ENCODE results near the gene PTPRK. TPM values are rescaled to one million over a fixed set of nuclear protein-coding genes. Genes with fewer than 3 reads are reported as not detected.

PTPRK gene
- total RNA-seq, 1 experiment from 2014 or later: 5.5 TPM

DNA sequence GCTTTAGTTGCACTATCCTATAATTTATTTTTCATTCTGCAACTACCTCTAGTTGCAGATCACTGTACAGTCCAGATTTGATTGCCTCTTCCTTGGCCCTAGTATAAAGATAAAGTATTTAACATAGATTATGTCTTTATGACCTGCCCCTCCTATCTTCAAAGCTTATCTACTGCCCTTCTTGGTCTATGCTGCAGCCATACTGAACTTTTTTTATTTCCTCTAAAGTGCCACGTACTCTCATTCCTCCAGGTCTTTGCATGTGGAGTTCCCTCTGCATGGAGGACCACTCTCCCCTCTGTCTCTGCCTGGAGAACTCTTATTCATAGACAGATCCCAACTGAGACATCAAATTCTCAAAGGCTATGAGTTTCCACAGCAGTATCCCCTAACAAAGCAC, 168.0 kb downstream of the PTPRK start:
- DNase-seq (ENCODE audit: extremely low read depth, low read depth): no peak

- no peak for DNase-seq (ENCODE audit: extremely low read depth, low read depth)
Observed at GRCh38 chr6:128351255-128351514, 169.2 kb downstream of the PTPRK start.

- no peak for DNase-seq (ENCODE audit: extremely low read depth, low read depth)
Observed at GRCh38 chr6:128350416-128351254, 169.8 kb downstream of the PTPRK start.

GRCh38 chr6:128347123-128347522, 173.3 kb downstream of the PTPRK start:
- DNase-seq (ENCODE audit: extremely low read depth, low read depth): no peak

- DNase-seq (ENCODE audit: extremely low read depth, low read depth): no peak
Observed at GRCh38 chr6:128346569-128346968, 173.8 kb downstream of the PTPRK start.

DNA sequence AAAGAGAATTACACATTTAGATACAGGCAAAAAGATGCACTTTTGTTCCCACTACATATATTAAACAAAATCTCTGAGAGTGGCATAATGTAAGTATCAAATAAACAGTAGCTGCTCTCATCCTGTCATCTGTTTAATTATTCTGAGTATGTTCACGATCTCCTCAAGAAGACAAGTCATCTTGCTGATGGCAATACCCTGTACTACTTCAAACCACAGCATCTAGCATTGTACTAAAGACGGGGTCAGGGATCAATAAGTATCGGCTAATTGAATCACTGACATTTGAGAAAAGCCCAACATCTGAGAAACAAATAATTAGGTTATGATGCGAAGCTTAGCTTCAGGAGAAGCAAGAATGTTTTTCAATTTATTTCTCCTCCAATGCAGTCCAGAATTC, 175.1 kb downstream of the PTPRK start:
- DNase-seq (ENCODE audit: extremely low read depth, low read depth): no peak

DNA sequence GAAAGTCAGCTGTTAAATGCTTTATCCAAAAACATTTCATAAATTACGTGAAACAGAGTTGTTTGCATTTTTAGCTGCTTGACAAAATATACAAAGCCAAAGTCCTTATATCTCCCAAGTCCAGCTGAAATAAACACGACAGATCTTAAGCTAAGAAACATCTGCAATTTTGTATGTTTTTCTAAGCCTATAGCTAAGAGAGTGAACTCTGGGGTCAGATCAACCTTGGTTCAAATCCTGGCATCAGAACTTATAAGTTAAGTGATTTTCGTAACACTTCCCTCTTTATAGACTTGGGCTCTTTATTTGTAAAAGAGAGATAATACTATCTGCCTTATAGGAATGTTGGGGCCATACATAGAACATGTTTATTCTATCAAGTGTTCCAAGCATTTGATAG, 176.7 kb downstream of the PTPRK start:
- DNase-seq (ENCODE audit: extremely low read depth, low read depth): no peak

GRCh38 chr6:128339635-128340450, 180.6 kb downstream of the PTPRK start:
- DNase-seq (ENCODE audit: extremely low read depth, low read depth): no peak

GRCh38 chr6:128337619-128338018, 182.8 kb downstream of the PTPRK start:
- DNase-seq (ENCODE audit: extremely low read depth, low read depth): no peak

DNA sequence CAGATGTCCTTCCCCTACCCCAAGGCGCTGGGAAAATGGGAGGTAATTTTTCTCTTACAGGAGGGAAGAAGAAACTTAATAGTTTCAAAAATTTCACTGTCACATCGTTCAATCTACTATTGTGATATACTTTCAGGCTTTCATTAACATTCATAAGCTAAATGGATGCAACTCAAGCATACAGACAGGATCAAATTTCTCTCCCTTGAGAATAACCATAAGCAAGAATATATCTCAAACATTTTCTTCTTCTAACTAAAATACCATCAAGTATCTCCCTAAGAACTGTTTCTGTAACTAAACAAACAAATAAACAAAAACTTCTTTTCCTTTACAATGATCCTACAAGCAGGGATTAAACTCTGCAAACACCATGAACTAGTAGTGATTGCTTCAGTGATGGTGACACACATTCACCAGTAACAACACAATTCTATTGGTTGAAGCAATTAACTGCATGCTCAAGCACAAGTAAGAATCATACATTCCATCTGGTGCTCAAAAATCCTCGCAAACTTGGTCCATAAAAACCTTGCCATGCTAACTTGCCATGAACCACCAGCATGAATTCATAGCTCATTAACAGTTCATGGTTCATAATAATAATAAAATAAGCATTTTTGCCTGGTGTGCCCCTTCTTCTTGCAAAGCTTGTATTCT, 183.8 kb downstream of the PTPRK start:
- no peak for DNase-seq (ENCODE audit: extremely low read depth, low read depth)

- no peak for DNase-seq (ENCODE audit: extremely low read depth, low read depth)
Observed at GRCh38 chr6:128335963-128336362, 184.4 kb downstream of the PTPRK start.

DNA sequence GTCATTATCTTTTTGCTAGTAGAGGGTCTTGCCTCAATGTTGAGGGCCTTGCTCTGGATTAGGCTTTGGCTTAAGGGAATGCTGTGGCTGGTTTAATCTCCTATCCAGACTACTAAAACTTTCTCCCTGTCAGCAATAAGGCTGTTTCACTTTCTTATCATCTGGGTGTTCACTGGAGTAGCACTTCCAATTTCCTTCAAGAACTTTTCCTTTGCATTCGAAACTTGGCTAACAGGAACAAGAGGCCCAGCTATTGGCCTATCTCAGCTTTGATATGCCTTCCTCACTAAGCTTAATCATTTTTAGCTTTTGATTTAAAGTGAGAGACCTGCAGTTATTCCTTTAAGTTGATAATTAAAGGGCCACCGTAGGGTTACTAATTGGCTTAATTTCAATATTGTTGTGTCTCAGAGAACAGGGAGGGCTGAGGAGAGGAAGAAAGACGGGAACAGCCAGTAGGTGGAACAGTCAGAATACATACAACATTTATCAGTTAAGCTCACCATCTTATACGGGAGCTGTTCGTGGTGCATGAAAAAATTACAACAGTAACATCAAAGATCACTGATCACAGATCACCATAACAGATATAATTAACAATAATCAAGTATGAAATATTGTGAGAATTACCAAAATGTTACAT, 186.7 kb downstream of the PTPRK start:
- DNase-seq (ENCODE audit: extremely low read depth, low read depth): no peak

DNA sequence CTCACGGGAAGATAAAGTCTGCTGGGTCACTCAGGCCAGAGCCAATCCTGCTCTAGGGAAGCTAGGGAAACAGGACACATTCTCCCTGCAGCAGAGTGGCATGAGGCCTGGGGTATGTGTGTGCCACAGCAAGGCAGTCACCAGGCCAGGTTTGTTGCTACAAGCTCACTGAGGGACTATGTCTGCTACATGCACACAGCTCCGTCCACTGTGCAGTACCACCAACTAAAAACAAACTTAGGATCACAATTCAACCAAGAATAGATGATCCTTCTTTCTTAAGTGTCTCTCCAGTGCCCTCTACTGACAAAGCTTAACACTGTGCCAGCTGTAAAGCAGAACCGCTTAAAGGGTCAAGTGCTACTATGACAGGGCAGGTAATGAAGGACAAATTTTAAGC, 192.5 kb downstream of the PTPRK start:
- DNase-seq (ENCODE audit: extremely low read depth, low read depth): peak; percentile 8

DNA sequence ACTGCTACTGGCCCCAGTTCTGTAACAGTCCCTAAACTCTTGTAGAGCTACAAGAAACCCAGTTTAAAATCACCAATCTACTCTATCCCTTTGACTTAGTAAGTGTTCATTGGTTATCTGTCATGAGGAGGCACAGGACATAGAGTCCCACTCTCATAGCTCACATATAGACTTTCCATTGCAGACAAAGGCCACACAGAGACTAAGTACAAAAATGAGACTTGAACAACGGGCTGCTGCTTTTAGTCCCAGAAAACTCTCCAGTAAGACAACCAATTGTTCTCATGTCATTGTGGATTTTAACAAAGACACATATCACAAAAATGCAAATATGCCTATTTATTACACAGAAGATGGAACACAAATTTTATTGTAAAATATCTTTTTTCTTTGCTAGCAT, 197.4 kb downstream of the PTPRK start:
- DNase-seq (ENCODE audit: extremely low read depth, low read depth): no peak

DNA sequence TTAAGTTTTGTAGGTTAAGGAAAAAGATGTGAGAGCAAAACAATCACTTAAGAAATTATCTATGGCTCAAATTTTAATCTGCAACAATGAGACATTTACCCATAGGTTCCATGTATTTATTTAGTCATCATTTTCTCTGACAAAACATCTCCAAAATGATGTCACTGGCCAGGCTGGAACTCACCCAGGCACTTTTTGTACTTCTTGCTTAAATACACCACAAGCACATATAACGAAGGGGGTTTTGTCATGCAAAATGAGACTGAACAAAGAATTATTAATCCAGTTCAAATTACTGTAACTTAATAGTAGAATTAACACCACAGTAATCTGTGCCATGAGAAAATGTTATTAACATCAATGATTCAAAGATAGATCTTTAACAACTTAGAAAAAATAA, 200.5 kb downstream of the PTPRK start:
- no peak for DNase-seq (ENCODE audit: extremely low read depth, low read depth)

- no peak for DNase-seq (ENCODE audit: extremely low read depth, low read depth)
Observed at GRCh38 chr6:128319157-128319556, 201.2 kb downstream of the PTPRK start.

DNA sequence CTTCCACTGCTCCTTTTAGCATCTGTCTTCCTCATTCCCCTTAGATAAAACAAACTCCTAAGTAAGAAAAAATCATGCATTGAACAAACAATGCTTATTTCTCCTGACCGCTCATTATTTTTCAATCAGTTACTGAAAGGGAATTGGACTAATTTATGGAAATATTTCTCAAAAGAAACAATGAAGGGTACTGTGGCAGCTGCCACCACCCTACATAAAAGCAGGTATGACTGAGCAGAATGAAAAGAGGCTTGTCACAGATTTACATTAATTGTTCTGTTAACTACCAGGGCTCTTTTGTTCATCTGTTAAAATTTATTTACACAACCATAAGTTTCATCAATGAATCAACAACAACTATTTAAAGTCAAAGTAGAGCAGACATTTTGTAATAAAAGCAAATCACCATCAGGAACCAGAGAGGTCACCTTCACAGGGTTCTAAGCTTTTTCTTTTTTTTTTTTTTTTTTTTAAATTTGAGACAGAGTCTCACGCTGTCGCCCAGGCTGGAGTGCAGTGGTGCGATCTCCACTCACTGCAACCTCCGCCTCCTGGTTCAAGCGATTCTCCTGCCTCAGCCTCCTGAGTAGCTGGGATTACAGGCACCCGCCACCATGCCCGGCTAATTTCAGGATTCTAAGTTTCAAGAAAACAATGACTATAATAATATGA, 204.0 kb downstream of the PTPRK start:
- DNase-seq (ENCODE audit: extremely low read depth, low read depth): no peak

GRCh38 chr6:128314190-128314589, 206.2 kb downstream of the PTPRK start:
- no peak for DNase-seq (ENCODE audit: extremely low read depth, low read depth)

DNA sequence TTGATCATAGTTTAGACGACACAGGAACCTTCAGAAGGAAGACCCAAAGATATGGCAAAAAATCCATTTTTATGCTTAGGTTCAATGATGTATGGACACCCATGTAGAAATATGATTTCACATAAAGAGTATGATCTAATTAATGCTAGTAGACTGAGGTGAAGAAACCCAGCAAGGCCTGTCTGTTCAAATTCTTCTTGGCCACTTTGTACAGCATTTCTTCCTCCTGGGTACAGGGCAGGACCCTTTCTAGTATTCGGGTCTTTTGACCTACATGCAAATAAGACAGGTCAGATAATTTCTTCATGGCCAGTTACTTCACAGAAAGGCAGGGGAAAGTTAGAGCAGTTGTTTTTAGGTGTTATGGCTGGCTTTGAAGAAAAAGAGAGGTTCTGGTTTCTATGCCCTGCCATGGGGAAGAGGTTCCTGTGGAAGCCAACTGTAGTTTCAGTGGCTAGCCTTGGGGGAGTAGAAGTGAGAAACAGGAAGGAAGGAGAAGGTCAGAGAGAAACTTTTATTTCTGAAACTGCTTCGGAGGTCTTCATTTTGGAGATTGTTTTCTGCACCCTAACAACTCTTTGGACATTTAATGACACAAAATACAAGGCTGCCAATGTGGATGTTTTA, 208.3 kb downstream of the PTPRK start:
- no peak for DNase-seq (ENCODE audit: extremely low read depth, low read depth)

GRCh38 chr6:128310451-128310850, 209.9 kb downstream of the PTPRK start:
- DNase-seq (ENCODE audit: extremely low read depth, low read depth): no peak

All from NCI-H460 (cell line).